Smooth muscle cell (in vitro differentiated cells): ENCODE results near the gene PSMB9. TPM values are rescaled to one million over a fixed set of nuclear protein-coding genes. Genes with fewer than 3 reads are reported as not detected.
"Not testable (repeated sequence)": the region's sequence is repeated elsewhere in the genome, so short reads cannot be mapped to it uniquely, and the experiment has no call there.

Experiments used
- DNase-seq: peaks from one replicate; lab custom pipeline; 2025; ENCODE audit not compliant: unreplicated experiment; lab: John Stamatoyannopoulos, UW
- H2AFZ ChIP-seq: fragments of 200-600 bp; sonication (generic); 2 replicates; pipeline ENCODE4 v1.6.0; 2016; ENCODE audit warnings: antibody characterized with exemption, low read depth, mild to moderate bottlenecking
- H3F3A ChIP-seq: fragments of 200-600 bp; sonication (generic); 2 replicates; pipeline ENCODE4 v1.6.0; 2017; ENCODE audit warnings: antibody characterized with exemption, low read depth
- H3K27ac ChIP-seq: fragments of 200-600 bp; sonication (generic); 2 replicates; pipeline ENCODE4 v1.5.1; 2016; ENCODE audit warnings: low read depth, mild to moderate bottlenecking
- H3K27me3 ChIP-seq: fragments of 200-600 bp; sonication (generic); 2 replicates; pipeline ENCODE4 v1.6.1; 2016; ENCODE audit warnings: low read depth, mild to moderate bottlenecking
- H3K36me3 ChIP-seq: fragments of 200-600 bp; sonication (generic); 2 replicates; pipeline ENCODE4 v1.5.1; 2016; ENCODE audit warnings: low read depth
- H3K4me1 ChIP-seq: fragments of 200-600 bp; sonication (generic); 2 replicates; pipeline ENCODE4 v1.5.1; 2016; ENCODE audit warnings: low read depth
- H3K4me2 ChIP-seq: fragments of 200-600 bp; sonication (generic); 2 replicates; pipeline ENCODE4 v1.6.0; 2016; ENCODE audit warnings: mild to moderate bottlenecking
- H3K4me3 ChIP-seq: fragments of 200-600 bp; sonication (generic); 2 replicates; pipeline ENCODE4 v1.5.1; 2016; ENCODE audit warnings: mild to moderate bottlenecking
- H3K79me2 ChIP-seq: fragments of 200-600 bp; sonication (generic); 2 replicates; pipeline ENCODE4 v1.6.0; 2016; ENCODE audit warnings: low read depth, mild to moderate bottlenecking
- H3K9ac ChIP-seq: fragments of 200-600 bp; sonication (generic); 2 replicates; pipeline ENCODE4 v1.6.0; 2016; ENCODE audit warnings: low read depth
- H3K9me3 ChIP-seq: fragments of 200-600 bp; sonication (generic); replicated peaks from 2 replicates; pipeline ENCODE4 v1.5.1; 2016; ENCODE audit warnings: low read depth
- H4K20me1 ChIP-seq: fragments of 200-600 bp; sonication (generic); 2 replicates; pipeline ENCODE4 v1.6.0; 2016; ENCODE audit warnings: low read depth
- CTCF ChIP-seq: fragments of 200-600 bp; sonication (generic); IDR thresholded peaks from 2 replicates; pipeline ENCODE4 v1.5.1; 2017; ENCODE audit warnings: borderline replicate concordance, mild to moderate bottlenecking, antibody characterized with exemption; ENCODE audit not compliant: insufficient read depth, poor library complexity, severe bottlenecking
- WGBS: methylation state at CpG from one replicate; pipeline ENCODE4 v1.1.7; 2016; ENCODE audit warnings: low lambda C conversion rate; 5-methylcytosine and 5-hydroxymethylcytosine counted together
- polyA plus RNA-seq: library from polyadenylated mRNA; unstranded; fragments of >200 nt; fragmentation: Nextera tagmentation; extraction: Ambion mirVana; gene quantifications from 2 replicates; pipeline ENCODE4 v1.2.1, GENCODE V29; 2016
- total RNA-seq: library from RNA; depleted of rRNA; stranded (reverse); fragments of >200 nt; gene quantifications from 2 replicates; pipeline ENCODE4 v1.2.3, GENCODE V29; 2014

Gene PSMB9
- total and polyA plus RNA-seq, 2 experiments from 2014 or later, result 2.2 TPM; not detected in 1

DNA sequence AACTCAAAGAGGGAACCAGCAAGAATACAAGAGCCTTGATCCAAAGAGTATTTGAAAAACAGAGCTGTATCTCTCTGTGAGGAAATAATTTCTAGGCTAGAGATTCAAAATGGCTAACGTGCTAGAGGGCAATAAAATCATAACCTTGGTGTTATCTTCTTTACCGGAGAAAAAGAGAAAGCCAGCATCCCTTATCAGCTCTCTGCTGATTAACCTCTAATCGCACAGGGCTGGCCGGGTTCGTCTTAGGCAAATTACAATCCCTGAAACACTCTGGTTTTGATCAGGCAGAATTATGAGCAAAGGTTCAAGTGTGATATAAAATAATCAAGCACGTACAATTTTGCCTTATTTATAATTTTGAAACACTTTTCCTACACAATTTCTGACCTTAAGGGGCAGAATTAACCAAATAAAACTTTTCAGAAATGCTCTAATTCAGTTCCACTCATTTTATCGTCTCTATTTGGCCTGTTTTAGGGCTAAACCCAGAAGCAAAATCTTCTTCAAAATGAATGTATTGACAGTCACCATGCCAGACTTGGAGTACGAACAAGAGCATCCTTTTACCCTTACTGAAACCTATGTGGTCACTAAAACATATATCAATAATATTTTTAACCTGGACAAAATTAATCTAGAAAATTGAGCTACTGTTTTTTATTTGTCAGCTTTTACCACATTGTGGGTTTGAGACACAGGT lies 13.7 kb downstream of the PSMB9 start:
- no peak for DNase-seq
- Histone ChIP-seq H3K9me3 (no peaks in the 10 kb centered on the region), H3K27me3 (peaks cover 77% of the 10 kb centered on the region), H3K4me1 (no peaks in the 10 kb centered on the region), H3K4me3 (no peak overlapping the region), H3K4me2 (no peak overlapping the region), H4K20me1 (no peaks in the 10 kb centered on the region), H3K79me2 (no peaks in the 10 kb centered on the region), H3K27ac (no peak overlapping the region), H2AFZ (no peak overlapping the region), H3K36me3 (no peaks in the 10 kb centered on the region), H3F3A (no peaks in the 10 kb centered on the region), H3K9ac (no peak overlapping the region)
- 50% methylated on average over 8 of the region's 8 CpGs for WGBS
- no peak for TF ChIP-seq CTCF

DNA sequence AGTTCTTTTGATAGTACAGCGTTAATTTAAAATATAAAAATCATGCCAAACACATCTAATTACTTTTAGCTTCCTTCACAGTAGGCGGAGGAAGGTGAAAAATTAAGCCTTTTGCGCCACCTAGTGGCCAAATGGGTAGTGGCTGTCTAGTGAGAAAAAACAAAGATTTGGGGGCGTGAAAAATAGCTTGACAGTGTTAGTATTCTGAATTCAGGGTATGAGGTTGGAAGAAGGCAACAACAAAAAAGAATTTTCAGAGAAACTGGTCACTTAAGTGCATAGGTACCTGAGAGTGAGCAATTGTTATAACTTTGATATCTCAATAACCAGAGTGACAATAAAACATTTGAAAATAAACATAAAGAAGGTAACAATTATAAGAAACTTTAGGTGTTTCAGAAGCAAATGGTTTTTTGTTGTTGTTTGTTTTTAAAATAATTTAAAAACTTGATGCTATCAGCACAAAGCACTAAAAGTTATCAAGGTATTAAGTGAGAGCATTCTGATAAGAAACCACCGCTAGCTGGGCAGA lies 14.3 kb downstream of the PSMB9 start:
- H3F3A ChIP-seq, result no peaks in the 10 kb centered on the region
- no peaks in the 10 kb centered on the region for H3K79me2 ChIP-seq
- 19% methylated on average over 5 of the region's 5 CpGs for WGBS
- no peak overlapping the region for H2AFZ ChIP-seq
- TF ChIP-seq CTCF, result peak; percentile 95
- H3K9ac ChIP-seq, result no peak overlapping the region
- no peak overlapping the region for H3K4me3 ChIP-seq
- H3K27ac ChIP-seq, result no peak overlapping the region
- no peaks in the 10 kb centered on the region for H3K9me3 ChIP-seq
- no peaks in the 10 kb centered on the region for H4K20me1 ChIP-seq
- no peak overlapping the region for H3K4me2 ChIP-seq
- peak; percentile 27 for DNase-seq
- no peaks in the 10 kb centered on the region for H3K4me1 ChIP-seq
- peaks cover 77% of the 10 kb centered on the region for H3K27me3 ChIP-seq
- no peaks in the 10 kb centered on the region for H3K36me3 ChIP-seq

DNA sequence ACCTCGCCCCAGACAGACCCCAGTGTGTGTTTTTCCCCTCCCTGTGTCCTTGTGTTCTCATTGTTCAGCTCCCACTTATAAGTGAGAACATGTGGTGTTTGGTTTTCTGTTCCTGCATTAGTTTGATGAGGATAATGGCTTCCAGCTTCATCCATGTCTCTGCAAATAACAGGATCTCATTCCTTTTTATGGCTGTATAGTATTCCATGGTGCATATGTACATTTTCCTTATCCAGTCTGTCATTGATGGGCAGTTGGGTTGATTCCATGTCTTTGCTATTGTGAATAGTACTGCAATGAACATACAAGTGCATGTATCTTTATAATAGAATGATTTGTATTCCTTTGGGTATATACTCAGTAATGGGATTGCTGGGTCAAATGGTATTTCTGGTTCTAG lies 20.0 kb downstream of the PSMB9 start:
- not testable (repeated sequence) for H3K27ac ChIP-seq, DNase-seq, H3K79me2 ChIP-seq, H3K9ac ChIP-seq, H3F3A ChIP-seq, H3K4me3 ChIP-seq, H3K9me3 ChIP-seq, H3K4me2 ChIP-seq, H4K20me1 ChIP-seq, H2AFZ ChIP-seq, H3K36me3 ChIP-seq, H3K4me1 ChIP-seq
- 7% methylated on average over 1 of the region's 1 CpG for WGBS
- H3K27me3 ChIP-seq, result peaks cover 58% of the 10 kb centered on the region

- Histone ChIP-seq H3K36me3 (no peaks in the 10 kb centered on the region), H3K9me3 (no peaks in the 10 kb centered on the region), H3K27me3 (peaks cover 32% of the 10 kb centered on the region), H3K4me1 (no peaks in the 10 kb centered on the region), H3K9ac (no peak overlapping the region), H3K4me2 (no peak overlapping the region), H3F3A (no peaks in the 10 kb centered on the region), H4K20me1 (no peaks in the 10 kb centered on the region), H3K79me2 (no peaks in the 10 kb centered on the region), H2AFZ (no peak overlapping the region), H3K27ac (no peak overlapping the region), H3K4me3 (no peak overlapping the region)
- no peak for DNase-seq
- WGBS, result 90% methylated on average over 2 of the region's 2 CpGs
- no peak for TF ChIP-seq CTCF
Measured at GRCh38 chr6:32876603-32877002, 22.6 kb downstream of the PSMB9 start.
